Esophagus (tissue), 2 donors: ENCODE measurements around the gene JMJD8. TPM values are rescaled to one million over a fixed set of nuclear protein-coding genes. Genes with fewer than 3 reads are reported as not detected.
A peak's percentile ranks its signal among the peaks of the same experiment; 100 is the strongest.

ENCODE experiments used
- H3K27ac ChIP-seq, 2 donors: one replicate each; pipeline ENCODE4 v1.5.1; 2013; ENCODE audit warnings: low read depth in 2 of 2, mild to moderate bottlenecking in 2 of 2, inconsistent platforms in 1 of 2, low read length in 1 of 2, moderate library complexity in 1 of 2
- H3K27me3 ChIP-seq, 2 donors: one replicate each; pipeline ENCODE4 v1.6.1; 2013; ENCODE audit warnings: low read length in 2 of 2, control low read depth in 1 of 2, mild to moderate bottlenecking in 1 of 2; ENCODE audit not compliant: insufficient read depth in 2 of 2, control insufficient read depth in 1 of 2
- H3K36me3 ChIP-seq, 2 donors: one replicate each; pipeline ENCODE4 v1.6.1; 2013; ENCODE audit warnings: low read length in 1 of 2; ENCODE audit not compliant: control insufficient read depth in 2 of 2, insufficient read depth in 2 of 2
- H3K4me1 ChIP-seq, 2 donors: one replicate each; pipeline ENCODE4 v1.6.1; 2013; ENCODE audit warnings: low read length in 1 of 2; ENCODE audit not compliant: control insufficient read depth in 2 of 2, insufficient read depth in 2 of 2
- H3K4me3 ChIP-seq, 2 donors: one replicate each; pipeline ENCODE4 v1.5.1; 2013; ENCODE audit warnings: low read length in 2 of 2, mild to moderate bottlenecking in 2 of 2, low read depth in 1 of 2, moderate library complexity in 1 of 2
- H3K9me3 ChIP-seq, 2 donors: one replicate each; pipeline ENCODE4 v1.6.1; 2013; ENCODE audit warnings: mild to moderate bottlenecking in 2 of 2, low read depth in 1 of 2, low read length in 1 of 2, moderate library complexity in 1 of 2; ENCODE audit not compliant: control insufficient read depth in 2 of 2, insufficient read depth in 1 of 2
- WGBS, 2 donors: extraction: QIAGEN DNeasy Blood & Tissue Kit; methylation state at CpG; one replicate each; pipeline ENCODE4 v1.1.7; 2013; 5-methylcytosine and 5-hydroxymethylcytosine counted together
- polyA plus RNA-seq, 2 donors: library from polyadenylated mRNA; stranded (reverse); fragments of 200-250 nt; gene quantifications; one replicate each; pipeline ENCODE4 v1.2.3, GENCODE V29; 2013
- donor health status: healthy with polysubstance abuse.
- donor health status: Bipolar disorder and iron deficiency.

JMJD8 gene
- polyA plus RNA-seq, 2 donors: 41.0 to 55.4 TPM

- no peak overlapping the region for H3K4me3 ChIP-seq
- no peaks in the 10 kb centered on the region for H3K36me3 ChIP-seq
- no peak overlapping the region for H3K27ac ChIP-seq
- peaks cover 10 to 25% of the 10 kb centered on the region in 2 donors for H3K4me1 ChIP-seq
- peaks cover 0 to 11% of the 10 kb centered on the region in 2 donors for H3K27me3 ChIP-seq
- WGBS, 2 donors: 58% methylated on average over 21 of the region's 21 CpGs
- no peaks in the 10 kb centered on the region for H3K9me3 ChIP-seq
Observed at GRCh38 chr16:710500-711075, 26.5 kb upstream of the JMJD8 start.

- Histone ChIP-seq H3K36me3 (no peaks in the 10 kb centered on the region), H3K27me3 (peaks cover 0 to 15% of the 10 kb centered on the region in 2 donors), H3K27ac (no peak overlapping the region), H3K4me1 (peaks cover 10 to 22% of the 10 kb centered on the region in 2 donors), H3K4me3 (no peak overlapping the region), H3K9me3 (no peaks in the 10 kb centered on the region)
- WGBS, 2 donors: 18 to 19% methylated on average over 30 of the region's 30 CpGs
Observed at GRCh38 chr16:709566-710499, 25.7 kb upstream of the JMJD8 start.

GRCh38 chr16:708959-709358 is 24.8 kb upstream of the JMJD8 start:
- no peaks in the 10 kb centered on the region for H3K9me3 ChIP-seq
- H3K27ac ChIP-seq: no peak overlapping the region
- no peaks in the 10 kb centered on the region for H3K36me3 ChIP-seq
- 58 to 80% methylated on average over 4 of the region's 4 CpGs for WGBS, 2 donors
- no peak overlapping the region for H3K4me3 ChIP-seq
- peaks cover 10 to 18% of the 10 kb centered on the region in 2 donors for H3K4me1 ChIP-seq
- peaks cover 0 to 23% of the 10 kb centered on the region in 2 donors for H3K27me3 ChIP-seq

GRCh38 chr16:708019-708418 is 23.9 kb upstream of the JMJD8 start:
- 42 to 60% methylated on average over 3 of the region's 3 CpGs for WGBS, 2 donors
- Histone ChIP-seq H3K27me3 (peaks cover 0 to 27% of the 10 kb centered on the region in 2 donors), H3K36me3 (no peaks in the 10 kb centered on the region), H3K9me3 (no peaks in the 10 kb centered on the region), H3K4me1 (peaks cover 10 to 18% of the 10 kb centered on the region in 2 donors), H3K27ac (no peak overlapping the region), H3K4me3 (no peak overlapping the region)

- Histone ChIP-seq H3K9me3 (no peaks in the 10 kb centered on the region), H3K4me3 (no peak overlapping the region), H3K4me1 (peaks cover 10 to 18% of the 10 kb centered on the region in 2 donors), H3K27me3 (peaks cover 0 to 31% of the 10 kb centered on the region in 2 donors), H3K36me3 (no peaks in the 10 kb centered on the region), H3K27ac (no peak overlapping the region)
- 25 to 29% methylated on average over 12 to 14 of the region's 14 CpGs for WGBS, 2 donors
Observed at GRCh38 chr16:707062-707538, 23.0 kb upstream of the JMJD8 start.

- H3K27ac ChIP-seq: no peak overlapping the region
- H3K4me1 ChIP-seq: peaks cover 10 to 18% of the 10 kb centered on the region in 2 donors
- H3K27me3 ChIP-seq: peaks cover 6 to 36% of the 10 kb centered on the region in 2 donors
- H3K4me3 ChIP-seq: peak overlapping the region in 1 of 2 donors; percentile 36
- 2 to 4% methylated on average over 48 to 49 of the region's 49 CpGs for WGBS, 2 donors
- H3K9me3 ChIP-seq: no peaks in the 10 kb centered on the region
- no peaks in the 10 kb centered on the region for H3K36me3 ChIP-seq
Observed at GRCh38 chr16:706189-707061, 22.3 kb upstream of the JMJD8 start.

- 0 to 1% methylated on average over 27 to 115 of the region's 115 CpGs for WGBS, 2 donors
Observed at GRCh38 chr16:705431-706188, 21.5 kb upstream of the JMJD8 start, which contains the start of gene FBXL16. FBXL16 (minus strand) TSS chr16:705801; CDS start chr16:697405, 8,396 bp downstream.

GRCh38 chr16:704552-705380 is 20.6 kb upstream of the JMJD8 start:
- H3K4me1 ChIP-seq: peaks cover 10 to 20% of the 10 kb centered on the region in 2 donors
- no peaks in the 10 kb centered on the region for H3K9me3 ChIP-seq
- 9 to 11% methylated on average over 31 to 50 of the region's 50 CpGs for WGBS, 2 donors
- peaks cover 6 to 41% of the 10 kb centered on the region in 2 donors for H3K27me3 ChIP-seq
- H3K4me3 ChIP-seq: peak overlapping the region in 1 of 2 donors; percentile 36
- H3K27ac ChIP-seq: no peak overlapping the region
- no peaks in the 10 kb centered on the region for H3K36me3 ChIP-seq

More at GRCh38 chr16:705431-706188, 21.5 kb upstream of the JMJD8 start, which contains the start of gene FBXL16:
- Histone ChIP-seq H3K9me3 (no peaks in the 10 kb centered on the region), H3K27me3 (peaks cover 6 to 41% of the 10 kb centered on the region in 2 donors), H3K4me1 (peaks cover 10 to 20% of the 10 kb centered on the region in 2 donors), H3K27ac (no peak within 1 kb of the TSS), H3K4me3 (peak within 1 kb of the TSS; percentile 23 to 36), H3K36me3 (no peaks in the 10 kb centered on the region)
